Adipose tissue (tissue), 3 donors: ENCODE measurements around the gene SHC3. TPM values are rescaled to one million over a fixed set of nuclear protein-coding genes. Genes with fewer than 3 reads are reported as not detected.

Experiments used
- H3K27ac ChIP-seq: one replicate; pipeline ENCODE4 v1.5.1; 2013; ENCODE audit warnings: low read depth, low read length
- WGBS, 3 donors: extraction: QIAGEN DNeasy Blood & Tissue Kit; methylation state at CpG; one replicate each; pipeline ENCODE4 v1.1.7; 2013; 5-methylcytosine and 5-hydroxymethylcytosine counted together
- polyA plus RNA-seq, 3 donors: library from polyadenylated mRNA; stranded (reverse); fragments of 200-250 nt; gene quantifications; one replicate each; pipeline ENCODE4 v1.2.3, GENCODE V29; 2013
- donor health status: healthy with polysubstance abuse.
- donor health status: Bipolar disorder and iron deficiency.
- donor health status: healthy.

SHC3 gene
- polyA plus RNA-seq, 3 donors, result 0.13 to 1.5 (median 0.24) TPM

- WGBS, 3 donors, result 29 to 32% (median 31%) methylated on average over 52 of the region's 52 CpGs
- no peak overlapping the region for H3K27ac ChIP-seq
Observed at GRCh38 chr9:89000973-89001916, 177.4 kb downstream of the SHC3 start.

GRCh38 chr9:89000371-89000781 is 178.2 kb downstream of the SHC3 start:
- H3K27ac ChIP-seq, result no peak overlapping the region
- 52 to 84% (median 78%) methylated on average over 9 of the region's 9 CpGs for WGBS, 3 donors

- no peak overlapping the region for H3K27ac ChIP-seq
- WGBS, 3 donors, result 30 to 60% (median 59%) methylated on average over 9 of the region's 9 CpGs
Observed at GRCh38 chr9:88998911-88999310, 179.7 kb downstream of the SHC3 start.

GRCh38 chr9:88998503-88998902 is 180.1 kb downstream of the SHC3 start:
- H3K27ac ChIP-seq, result no peak overlapping the region

GRCh38 chr9:88997646-88998045 is 181.0 kb downstream of the SHC3 start:
- WGBS, 3 donors, result 72 to 86% (median 84%) methylated on average over 8 of the region's 8 CpGs
- H3K27ac ChIP-seq, result no peak overlapping the region

More at GRCh38 chr9:88998503-88998902, 180.1 kb downstream of the SHC3 start:
- 12 to 21% (median 19%) methylated on average over 2 of the region's 2 CpGs for WGBS, 3 donors

GRCh38 chr9:88996921-88997235 is 181.7 kb downstream of the SHC3 start:
- 46 to 76% (median 64%) methylated on average over 4 of the region's 4 CpGs for WGBS, 3 donors
- no peak overlapping the region for H3K27ac ChIP-seq

GRCh38 chr9:88996046-88996920 is 182.3 kb downstream of the SHC3 start:
- 89 to 92% (median 91%) methylated on average over 14 of the region's 14 CpGs for WGBS, 3 donors
- no peak overlapping the region for H3K27ac ChIP-seq

- 85 to 86% (median 86%) methylated on average over 6 of the region's 6 CpGs for WGBS, 3 donors
Observed at GRCh38 chr9:88995627-88996026, 183.0 kb downstream of the SHC3 start.

GRCh38 chr9:88995200-88995577 is 183.4 kb downstream of the SHC3 start:
- H3K27ac ChIP-seq, result no peak overlapping the region
- 63 to 79% (median 64%) methylated on average over 6 of the region's 6 CpGs for WGBS, 3 donors

More at GRCh38 chr9:88995627-88996026, 183.0 kb downstream of the SHC3 start:
- no peak overlapping the region for H3K27ac ChIP-seq

- 62 to 79% (median 66%) methylated on average over 9 of the region's 9 CpGs for WGBS, 3 donors
- no peak overlapping the region for H3K27ac ChIP-seq
Observed at GRCh38 chr9:88994469-88995199, 184.0 kb downstream of the SHC3 start.

- 85 to 86% (median 86%) methylated on average over 14 of the region's 14 CpGs for WGBS, 3 donors
- no peak overlapping the region for H3K27ac ChIP-seq
Observed at GRCh38 chr9:88993871-88994460, 184.7 kb downstream of the SHC3 start.

GRCh38 chr9:88993327-88993726 is 185.3 kb downstream of the SHC3 start:
- WGBS, 3 donors, result 52 to 74% (median 56%) methylated on average over 2 of the region's 2 CpGs
- H3K27ac ChIP-seq, result no peak overlapping the region

GRCh38 chr9:88992556-88992955 is 186.1 kb downstream of the SHC3 start:
- WGBS, 3 donors, result 69 to 88% (median 77%) methylated on average over 4 of the region's 4 CpGs
- H3K27ac ChIP-seq, result no peak overlapping the region

GRCh38 chr9:88991066-88992034 is 187.3 kb downstream of the SHC3 start, which contains the start of gene S1PR3:
S1PR3 (plus strand) TSS chr9:88991468; CDS start chr9:89001201, 9,733 bp downstream.
- WGBS, 3 donors, result 1 to 2% (median 1%) methylated on average over 67 to 89 of the region's 94 CpGs
- H3K27ac ChIP-seq, result no peak within 1 kb of the TSS

GRCh38 chr9:88990729-88991065 is 187.9 kb downstream of the SHC3 start:
- no peak overlapping the region for H3K27ac ChIP-seq
- 16 to 33% (median 29%) methylated on average over 21 of the region's 21 CpGs for WGBS, 3 donors

- no peak overlapping the region for H3K27ac ChIP-seq
Observed at GRCh38 chr9:88990041-88990728, 188.4 kb downstream of the SHC3 start.

More at GRCh38 chr9:88990041-88990728, 188.4 kb downstream of the SHC3 start:
- 74 to 84% (median 81%) methylated on average over 25 of the region's 25 CpGs for WGBS, 3 donors
